GM18951 (cell line): ENCODE data around the gene RPP21.

Source experiments
- POLR2A ChIP-seq: IDR thresholded peaks from 4 replicates; pipeline ENCODE4 v1.6.1; 2011; ENCODE audit warnings: mild to moderate bottlenecking; ENCODE audit not compliant: insufficient read length, insufficient read depth; ENCODE audit errors: extremely low read depth
- in situ Hi-C: fragments of 300-500 bp; cut with MboI; formaldehyde crosslinking; loops from one replicate; pipeline ENCODE4 v1.12.0; 2022; ENCODE audit warnings: low sequenced_read_pairs, mixed read lengths, inconsistent platforms; ENCODE audit not compliant: unreplicated experiment

RPP21 gene

GRCh38 chr6:30341728-30342127 lies 3.2 kb upstream of the RPP21 start:
- no peak for TF ChIP-seq POLR2A
- in situ Hi-C loops: no loop called here

GRCh38 chr6:30344191-30344867 lies 627 bp upstream of the RPP21 start:
- TF ChIP-seq POLR2A: no peak
- in situ Hi-C loops: no loop called here

GRCh38 chr6:30345852-30346251 lies 896 bp downstream of the RPP21 start:
- TF ChIP-seq POLR2A: no peak
- in situ Hi-C loops: no loop called here

- in situ Hi-C loops: no loop called here
- no peak for TF ChIP-seq POLR2A
Observed at GRCh38 chr6:30348957-30349356, 4.0 kb downstream of the RPP21 start.

GRCh38 chr6:30349421-30350177 lies 4.6 kb downstream of the RPP21 start:
- in situ Hi-C loops: no loop called here
- TF ChIP-seq POLR2A: no peak

- in situ Hi-C loops: no loop called here
Observed at GRCh38 chr6:30350524-30350923, 5.6 kb downstream of the RPP21 start.

GRCh38 chr6:30352550-30352949 lies 7.6 kb downstream of the RPP21 start:
- in situ Hi-C loops: no loop called here
- TF ChIP-seq POLR2A: no peak

More at GRCh38 chr6:30350524-30350923, 5.6 kb downstream of the RPP21 start:
- no peak for TF ChIP-seq POLR2A

GRCh38 chr6:30355281-30355680 lies 10.3 kb downstream of the RPP21 start:
- in situ Hi-C loops: no loop called here
- no peak for TF ChIP-seq POLR2A

- in situ Hi-C loops: no loop called here
- no peak for TF ChIP-seq POLR2A
Observed at GRCh38 chr6:30356536-30356935, 11.6 kb downstream of the RPP21 start.

GRCh38 chr6:30357678-30358540 lies 13.0 kb downstream of the RPP21 start:
- in situ Hi-C loops: no loop called here
- TF ChIP-seq POLR2A: no peak

- no peak for TF ChIP-seq POLR2A
- in situ Hi-C loops: no loop called here
Observed at GRCh38 chr6:30359276-30359675, 14.3 kb downstream of the RPP21 start.

- in situ Hi-C loops: no loop called here
Observed at GRCh38 chr6:30360139-30360538, 15.2 kb downstream of the RPP21 start.

GRCh38 chr6:30361661-30362060 lies 16.7 kb downstream of the RPP21 start:
- TF ChIP-seq POLR2A: no peak
- in situ Hi-C loops: no loop called here

More at GRCh38 chr6:30360139-30360538, 15.2 kb downstream of the RPP21 start:
- no peak for TF ChIP-seq POLR2A
